ENCODE results near the gene RASGRP2.

DNA sequence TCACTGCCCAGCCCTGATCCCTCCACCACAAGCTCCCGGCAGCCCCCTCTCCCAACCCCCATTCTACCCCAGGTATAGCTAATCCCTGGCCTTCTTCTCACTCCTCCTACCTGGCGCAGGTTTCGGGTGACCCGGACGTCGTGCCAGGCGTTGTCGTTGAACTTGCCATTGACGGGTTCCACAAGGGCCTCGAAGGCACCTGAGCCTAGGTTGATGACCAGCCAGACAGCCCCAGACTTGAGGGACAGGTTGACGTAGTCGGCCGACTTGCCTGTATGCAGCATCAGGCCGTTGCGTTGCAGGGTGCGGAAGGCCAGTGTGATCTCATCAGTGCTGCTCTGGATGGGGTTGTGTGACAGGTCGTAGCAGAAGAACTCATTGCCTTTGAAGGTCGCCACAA, 58.4 kb downstream of the RASGRP2 start:
- TF ChIP-seq, protein P1, sequence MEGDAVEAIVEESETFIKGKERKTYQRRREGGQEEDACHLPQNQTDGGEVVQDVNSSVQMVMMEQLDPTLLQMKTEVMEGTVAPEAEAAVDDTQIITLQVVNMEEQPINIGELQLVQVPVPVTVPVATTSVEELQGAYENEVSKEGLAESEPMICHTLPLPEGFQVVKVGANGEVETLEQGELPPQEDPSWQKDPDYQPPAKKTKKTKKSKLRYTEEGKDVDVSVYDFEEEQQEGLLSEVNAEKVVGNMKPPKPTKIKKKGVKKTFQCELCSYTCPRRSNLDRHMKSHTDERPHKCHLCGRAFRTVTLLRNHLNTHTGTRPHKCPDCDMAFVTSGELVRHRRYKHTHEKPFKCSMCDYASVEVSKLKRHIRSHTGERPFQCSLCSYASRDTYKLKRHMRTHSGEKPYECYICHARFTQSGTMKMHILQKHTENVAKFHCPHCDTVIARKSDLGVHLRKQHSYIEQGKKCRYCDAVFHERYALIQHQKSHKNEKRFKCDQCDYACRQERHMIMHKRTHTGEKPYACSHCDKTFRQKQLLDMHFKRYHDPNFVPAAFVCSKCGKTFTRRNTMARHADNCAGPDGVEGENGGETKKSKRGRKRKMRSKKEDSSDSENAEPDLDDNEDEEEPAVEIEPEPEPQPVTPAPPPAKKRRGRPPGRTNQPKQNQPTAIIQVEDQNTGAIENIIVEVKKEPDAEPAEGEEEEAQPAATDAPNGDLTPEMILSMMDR (IDR thresholded peaks at IDR 0.05; ENCODE audit: low read depth, low read length): no peak
- no peak for TF ChIP-seq EZH2phosphoT487 (IDR thresholded peaks at IDR 0.05; ENCODE audit: low read depth)
